Activated effector memory CD4-positive, alpha-beta T cell treated with Interleukin-2 at 50 U/mL for 16 hours (primary cell): Measurements from ENCODE around the gene ZNF385C.
A peak's percentile ranks its signal among the peaks of the same experiment; 100 is the strongest.

Source experiments
- DNase-seq: peaks from one replicate; pipeline ENCODE4 v3.0.0-alpha.2; 2020

Gene ZNF385C

DNA sequence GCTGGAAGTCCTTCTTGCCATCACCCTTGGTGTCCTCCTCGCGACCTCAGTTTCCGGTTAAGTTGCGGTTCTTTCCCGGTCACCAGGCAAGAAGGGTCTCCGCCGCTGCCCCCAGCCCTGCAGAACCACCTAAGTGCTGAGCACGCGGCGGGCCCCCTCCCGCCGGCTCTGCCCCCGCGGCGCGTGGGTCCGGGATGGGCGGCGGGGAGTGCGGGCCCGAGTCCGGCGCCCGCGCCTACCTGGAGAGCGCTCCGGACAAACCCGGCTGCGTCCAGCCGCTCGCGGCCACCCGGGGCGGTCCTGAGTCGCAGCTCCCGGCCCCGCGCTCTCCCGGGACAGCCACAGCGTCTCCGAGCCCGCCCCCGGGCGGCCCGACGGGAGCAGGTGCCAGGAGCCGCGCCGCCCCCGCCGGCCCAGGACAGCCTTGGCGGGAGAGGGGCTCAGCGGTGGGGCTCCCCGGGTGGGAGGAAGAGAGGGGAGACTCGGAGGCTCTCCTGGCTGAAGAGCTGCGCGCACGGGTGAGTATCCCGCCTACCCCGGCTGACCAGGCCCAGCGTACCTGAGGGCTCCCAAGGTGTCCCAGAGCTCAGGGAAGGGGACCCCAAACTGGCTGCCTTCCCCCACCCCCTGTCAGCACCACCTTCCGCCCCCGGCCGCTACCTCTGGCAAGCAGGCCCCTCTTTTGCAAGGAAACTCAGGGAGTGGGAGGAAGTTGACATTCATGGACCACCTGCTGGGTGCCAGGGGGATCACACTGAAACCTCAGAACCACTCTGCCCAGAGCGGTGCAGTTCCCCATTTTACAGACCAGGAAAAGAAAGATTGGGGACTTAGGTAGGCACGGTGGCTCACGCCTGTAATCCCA is 25.7 kb downstream of the ZNF385C start:
- no peak for DNase-seq

DNA sequence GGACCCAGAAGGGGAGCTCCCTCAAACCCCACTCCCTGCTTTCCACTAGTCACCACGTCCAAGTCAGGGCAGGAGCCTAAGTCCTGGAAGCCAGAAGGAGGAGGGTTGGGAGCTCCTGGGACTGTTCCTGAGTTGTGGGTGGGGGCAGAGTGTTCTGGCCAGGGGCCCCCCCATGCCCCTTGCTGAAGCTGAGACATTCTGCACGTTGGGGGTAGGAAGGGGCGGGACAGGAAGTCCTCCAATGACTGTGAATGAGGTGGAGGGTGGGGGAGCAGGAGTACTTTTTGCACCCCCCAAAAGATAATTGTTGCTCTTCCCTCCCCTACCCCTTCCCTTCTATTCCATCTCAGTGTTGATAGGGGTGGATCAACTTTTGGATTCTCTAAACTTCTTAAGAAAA is 26.5 kb downstream of the ZNF385C start:
- no peak for DNase-seq

DNA sequence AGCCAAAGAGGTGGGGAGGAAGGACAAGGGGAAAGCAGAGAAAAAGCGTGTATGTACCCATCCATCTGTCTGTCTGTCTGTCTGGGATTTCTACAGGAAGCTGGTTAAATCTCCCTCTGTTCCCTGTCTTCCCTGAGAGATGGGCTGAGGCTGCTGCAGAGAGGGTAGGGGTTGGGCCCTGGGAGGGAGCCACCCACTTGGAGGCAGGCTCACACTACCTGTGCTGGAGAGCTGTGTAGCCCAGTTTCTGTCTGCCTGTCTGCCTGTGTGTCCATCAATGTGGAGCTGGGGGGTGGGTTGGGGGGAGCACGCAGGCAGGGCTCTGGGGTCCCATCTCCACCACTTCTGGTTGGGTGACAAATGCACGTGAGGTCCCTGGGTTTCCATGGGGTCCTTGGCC is 29.3 kb downstream of the ZNF385C start:
- no peak for DNase-seq

DNA sequence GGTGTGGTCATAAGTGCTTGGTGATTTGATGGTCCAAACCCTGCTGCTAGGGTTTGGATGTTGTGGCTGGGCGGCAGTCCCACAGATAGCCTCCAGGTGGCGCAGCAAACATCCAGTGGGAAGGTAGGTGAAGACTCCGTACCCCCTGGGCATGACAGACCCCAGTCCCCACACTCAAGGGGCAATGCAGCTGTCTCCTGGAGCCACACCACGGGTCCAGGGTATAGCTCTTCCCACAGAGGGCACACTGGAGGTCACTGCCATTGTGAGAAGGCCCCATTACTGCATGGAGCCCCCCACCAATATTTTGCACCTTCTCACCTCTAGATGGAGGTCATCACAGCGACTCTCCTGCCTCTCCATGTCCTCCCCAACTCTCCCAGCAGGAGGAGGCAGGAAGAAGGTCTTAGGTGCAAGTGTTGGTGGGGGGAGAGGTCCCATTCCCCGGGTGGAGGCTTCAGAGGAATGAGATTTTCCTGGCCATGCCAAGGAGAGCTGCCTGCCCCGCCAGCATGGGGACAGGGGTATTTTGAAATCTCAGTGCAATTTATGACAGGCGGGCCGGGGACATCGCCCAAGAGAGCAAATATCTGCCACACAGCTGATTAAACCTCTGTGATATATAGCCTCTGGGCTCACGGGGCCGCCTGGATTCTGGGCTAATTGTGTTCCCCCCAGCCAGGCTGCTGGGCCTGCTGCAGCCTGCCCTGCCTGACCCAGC is 30.7 kb downstream of the ZNF385C start:
- DNase-seq, result peak; percentile 53

DNA sequence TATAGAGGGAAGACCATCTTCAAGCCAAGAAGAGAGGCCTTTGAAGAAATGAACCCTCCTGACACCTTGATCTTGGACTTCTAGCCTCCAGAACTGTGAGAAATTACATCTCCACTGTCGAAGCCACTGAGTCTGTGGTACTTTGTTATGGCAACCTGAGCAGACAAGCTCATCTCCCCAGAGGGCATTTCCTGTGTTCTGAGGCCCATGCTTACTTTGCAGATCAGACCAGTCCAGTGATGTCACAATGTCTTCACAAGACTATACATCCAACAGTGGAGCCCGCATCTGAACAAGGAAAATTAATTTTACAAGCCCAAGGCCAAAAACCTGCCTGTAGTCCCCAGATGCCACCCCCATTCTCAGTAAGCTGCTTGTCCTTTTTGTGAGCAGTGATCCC is 33.1 kb downstream of the ZNF385C start:
- no peak for DNase-seq

DNA sequence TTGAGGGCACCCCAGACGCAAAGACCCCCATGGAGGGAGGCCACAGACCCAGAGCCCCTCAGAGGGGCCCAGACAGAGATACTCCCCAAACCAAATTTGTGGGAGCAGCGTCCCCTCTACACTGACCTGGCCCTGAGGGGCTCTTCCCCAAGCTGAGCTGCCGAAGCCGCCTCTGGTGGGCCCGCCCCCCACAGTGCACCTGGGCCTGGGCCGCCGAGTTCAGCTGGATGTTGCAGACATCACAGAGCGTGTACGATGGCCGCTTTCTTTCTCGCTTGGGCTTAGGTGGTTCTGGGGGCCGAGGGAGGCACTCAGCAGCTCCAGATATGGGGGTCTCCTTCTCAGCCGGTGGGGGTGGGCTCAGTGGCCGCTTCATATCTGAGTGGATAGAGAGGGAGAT is 35.6 kb downstream of the ZNF385C start:
- no peak for DNase-seq

DNA sequence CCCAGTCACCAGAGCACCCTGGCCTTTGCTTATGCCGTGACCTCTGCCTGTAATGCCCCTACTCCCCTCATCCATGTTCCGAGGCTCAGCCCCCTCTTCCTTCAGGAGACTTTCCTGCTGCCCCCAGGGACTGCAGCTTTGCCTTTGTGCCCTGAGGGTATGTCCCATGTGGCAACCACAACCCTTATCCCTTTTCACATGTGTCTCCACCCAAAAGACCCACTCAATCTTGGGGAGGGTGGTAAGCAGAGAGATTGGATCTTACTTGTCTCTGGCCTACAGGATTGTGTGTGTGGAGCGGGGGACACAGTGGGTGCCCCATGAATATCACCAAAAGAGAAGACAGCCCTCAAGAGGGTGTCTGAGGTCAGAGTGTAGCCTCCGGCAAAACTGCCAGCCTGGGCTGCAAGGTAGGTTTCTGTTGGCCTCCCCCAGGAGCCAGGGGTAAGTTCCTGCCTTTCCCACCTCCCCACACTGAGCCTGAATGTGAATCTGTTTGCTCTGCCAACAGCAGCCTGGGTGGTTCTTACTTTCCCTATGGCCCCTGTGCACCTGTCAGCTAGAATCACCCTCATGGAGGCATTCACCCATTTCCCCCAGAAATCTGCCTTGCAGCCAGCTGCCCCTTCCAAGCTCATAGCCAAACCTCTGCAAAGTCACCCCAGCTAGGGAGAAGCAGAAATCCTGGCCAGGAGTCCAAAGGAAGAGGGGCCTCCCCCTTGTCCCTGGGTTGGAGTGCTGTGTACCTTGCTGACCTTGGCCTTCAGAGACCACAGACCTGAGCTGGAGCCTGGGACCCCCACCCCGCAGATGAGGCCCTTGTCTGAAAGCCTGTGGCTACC is 36.4 kb downstream of the ZNF385C start:
- no peak for DNase-seq

DNA sequence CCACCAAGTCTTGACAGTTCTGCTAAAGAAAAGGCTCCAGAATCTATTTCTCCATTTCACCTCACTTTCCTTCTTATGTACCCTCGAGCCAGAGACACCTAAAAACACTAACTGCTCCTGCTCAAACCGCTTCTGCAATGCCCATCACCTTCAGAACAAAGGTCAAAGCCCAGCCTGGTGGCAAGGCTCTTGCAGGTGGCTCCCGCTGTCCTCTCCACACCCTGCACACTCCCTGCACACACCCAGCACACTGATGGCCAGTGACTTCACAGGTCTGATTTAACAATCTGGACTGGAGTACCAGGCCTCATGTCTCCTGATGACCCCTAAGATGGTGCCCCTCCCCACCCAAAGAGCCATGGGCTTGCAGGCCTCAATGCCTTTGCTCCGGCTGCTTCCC is 38.0 kb downstream of the ZNF385C start:
- DNase-seq, result no peak

DNA sequence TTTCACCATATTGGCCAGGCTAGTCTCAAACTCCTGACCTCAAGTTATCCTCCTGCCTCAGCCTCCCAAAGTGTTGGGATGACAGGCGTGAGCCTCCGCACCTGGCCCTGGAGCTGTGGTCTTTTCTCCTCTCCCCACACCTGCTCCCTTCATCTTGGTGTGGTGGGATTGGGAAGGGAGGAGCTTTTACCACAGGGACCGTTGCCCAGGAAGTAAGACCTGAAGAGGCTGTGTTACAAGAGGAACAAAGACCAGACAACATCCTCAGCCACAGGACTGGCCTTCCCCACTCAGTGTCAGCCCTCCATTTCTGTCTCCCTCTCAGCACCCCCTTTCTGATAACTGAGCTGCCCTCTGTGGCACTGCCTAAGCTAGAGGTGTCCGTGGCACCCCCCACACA is 38.5 kb downstream of the ZNF385C start:
- DNase-seq, result no peak

DNA sequence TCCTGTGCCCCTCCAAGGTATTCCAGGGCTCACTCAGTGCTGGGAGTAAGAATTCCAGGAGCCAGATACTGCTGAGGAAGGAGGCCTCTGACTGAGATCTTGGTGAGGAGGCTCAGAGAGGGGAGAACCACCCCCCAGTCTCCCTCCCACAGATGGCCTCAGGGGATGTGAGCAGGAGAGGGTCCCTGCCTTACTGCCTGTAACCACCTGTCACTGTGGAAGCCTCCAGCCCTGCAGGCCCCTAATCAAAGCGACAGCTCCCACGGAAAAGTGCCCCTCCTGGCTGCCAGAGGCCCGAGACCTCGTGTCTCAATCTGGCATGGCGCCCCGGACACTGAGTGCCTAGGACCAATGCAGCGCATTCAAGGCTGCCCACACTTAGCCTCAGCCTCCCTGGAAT is 40.2 kb downstream of the ZNF385C start:
- no peak for DNase-seq

DNA sequence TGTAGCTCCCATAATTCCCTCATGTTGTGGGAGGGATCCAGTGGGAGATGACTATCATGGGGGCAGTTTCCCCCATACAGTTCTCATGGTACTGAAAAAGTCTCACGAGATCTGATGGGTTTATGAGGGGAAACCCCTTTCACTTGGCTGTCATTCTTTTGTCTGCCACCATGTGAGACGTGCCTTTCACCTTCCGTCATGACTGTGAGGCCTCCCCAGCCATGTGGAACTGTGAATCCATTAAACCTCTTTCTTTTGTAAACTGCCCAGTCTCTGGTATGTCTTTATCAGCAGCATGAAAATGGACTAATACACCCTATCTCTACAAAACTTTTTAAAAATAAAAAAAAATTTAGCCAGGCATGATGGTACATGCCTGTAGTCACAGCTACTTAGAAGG is 41.6 kb downstream of the ZNF385C start:
- no peak for DNase-seq

DNA sequence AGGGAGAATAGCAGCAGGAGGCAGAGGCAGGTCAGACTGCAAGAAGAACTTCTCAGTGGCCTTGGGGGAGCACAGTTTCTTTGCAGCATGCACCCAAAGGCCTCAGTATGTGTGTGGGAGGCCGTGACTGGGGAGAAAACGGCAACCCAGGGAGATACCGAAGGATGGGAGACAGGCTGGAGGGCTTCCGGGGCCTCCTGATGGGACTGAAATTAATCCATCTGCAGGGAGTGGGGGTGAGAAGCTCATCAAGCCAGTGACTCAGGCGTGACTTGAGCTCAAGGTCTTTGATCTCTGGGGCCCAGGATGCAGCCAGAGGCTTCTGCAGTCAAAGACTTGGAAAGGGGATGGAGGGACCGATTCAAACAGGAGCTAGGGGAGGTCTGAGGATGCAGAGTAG is 42.8 kb downstream of the ZNF385C start:
- no peak for DNase-seq

DNA sequence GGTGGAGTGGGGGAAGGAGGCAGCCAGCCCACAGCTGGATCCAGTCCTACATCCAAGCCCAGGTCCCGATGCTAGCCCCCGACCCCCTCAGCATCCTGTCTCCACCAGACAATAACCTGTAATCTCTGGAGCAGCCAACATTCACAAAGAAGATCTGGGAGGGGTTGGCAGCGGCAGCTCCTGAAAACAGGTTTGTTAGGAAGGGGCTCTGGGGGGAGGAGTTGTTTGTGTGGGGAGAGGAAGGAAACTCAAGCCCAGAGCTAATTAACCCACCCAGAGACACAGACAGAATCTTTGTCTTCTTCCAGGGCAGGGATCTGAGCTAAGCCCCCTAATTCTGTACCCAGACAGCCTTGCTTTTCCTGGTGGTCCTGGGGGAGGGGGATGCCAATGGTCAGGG is 43.2 kb downstream of the ZNF385C start:
- DNase-seq, result no peak

DNA sequence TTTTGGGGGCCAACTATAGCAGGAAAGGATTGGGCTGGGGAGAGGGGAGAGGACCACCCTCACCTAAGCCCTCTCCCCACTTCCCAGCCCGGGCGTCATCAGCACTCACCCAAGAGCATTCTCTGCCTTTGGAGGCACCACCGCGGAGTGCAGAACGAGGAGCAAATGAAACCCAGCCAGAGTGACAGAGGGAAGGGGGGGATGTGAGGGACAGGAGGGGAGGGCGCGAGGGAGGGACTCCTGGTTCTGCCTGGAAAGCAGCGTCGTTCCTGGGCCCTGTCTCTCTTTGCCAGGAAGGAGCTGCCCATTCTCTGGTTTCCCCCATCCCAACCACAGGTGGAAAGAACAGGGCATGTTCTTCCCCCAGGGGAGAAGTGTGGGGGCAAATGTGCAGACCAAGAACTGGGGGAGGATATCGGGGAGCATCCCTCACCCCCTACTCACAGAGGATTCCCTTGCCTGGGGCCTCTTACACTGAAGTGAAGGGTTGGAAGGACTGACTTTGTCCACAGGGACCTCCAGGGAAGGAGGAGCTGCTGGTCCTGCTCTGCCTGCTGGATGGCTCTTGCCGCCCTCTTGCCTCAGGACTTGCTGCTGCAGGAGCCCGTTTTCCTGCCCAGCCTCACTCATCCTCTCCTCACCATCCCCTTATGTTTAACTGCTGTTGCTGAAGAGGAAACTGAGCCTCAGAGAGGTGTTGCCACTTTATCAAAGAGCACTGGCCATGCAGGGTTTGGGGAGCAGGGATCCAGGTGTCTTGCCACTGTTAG is 44.4 kb downstream of the ZNF385C start:
- no peak for DNase-seq

DNA sequence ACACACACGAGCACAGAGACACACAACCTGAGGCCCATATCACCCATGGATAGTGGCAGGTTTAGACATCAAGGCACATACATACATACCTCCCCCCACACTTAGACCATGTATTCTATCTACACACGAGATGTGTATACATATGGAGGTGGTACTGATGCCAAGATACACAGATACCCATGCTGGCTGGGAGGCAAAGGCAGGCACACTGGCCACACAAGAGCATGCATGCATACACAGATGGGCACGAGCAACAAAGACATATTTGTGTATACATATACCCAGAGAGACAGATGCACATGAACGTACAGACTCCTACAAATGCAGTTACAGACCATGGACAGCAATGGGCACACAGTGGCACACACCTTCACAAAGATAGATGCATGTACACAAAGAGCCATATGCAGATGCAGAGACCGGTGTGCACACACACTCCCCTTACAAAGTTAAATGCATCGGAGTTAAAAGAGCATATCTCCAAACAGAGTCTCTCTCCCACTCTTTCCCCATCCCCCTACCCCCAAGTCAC is 45.9 kb downstream of the ZNF385C start:
- no peak for DNase-seq

DNA sequence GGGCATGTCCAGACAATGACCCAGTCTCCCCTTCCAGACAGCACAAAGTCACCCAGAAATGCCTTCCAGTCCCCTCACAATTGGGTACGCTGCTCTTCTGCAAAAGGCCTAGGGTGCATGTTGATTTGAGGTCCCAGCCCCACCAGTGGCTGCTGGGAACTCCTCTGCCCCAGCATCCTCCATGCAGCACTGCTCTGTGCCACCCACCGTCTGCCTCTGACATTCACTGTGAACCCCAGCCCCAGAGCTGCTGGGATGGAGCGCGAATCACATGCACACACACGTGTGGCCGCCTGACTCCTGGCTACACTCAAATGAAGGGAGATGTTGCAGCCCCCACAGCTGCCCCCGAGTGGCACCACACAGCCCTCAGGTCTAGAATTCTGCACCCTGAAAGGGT is 46.6 kb downstream of the ZNF385C start:
- no peak for DNase-seq

DNA sequence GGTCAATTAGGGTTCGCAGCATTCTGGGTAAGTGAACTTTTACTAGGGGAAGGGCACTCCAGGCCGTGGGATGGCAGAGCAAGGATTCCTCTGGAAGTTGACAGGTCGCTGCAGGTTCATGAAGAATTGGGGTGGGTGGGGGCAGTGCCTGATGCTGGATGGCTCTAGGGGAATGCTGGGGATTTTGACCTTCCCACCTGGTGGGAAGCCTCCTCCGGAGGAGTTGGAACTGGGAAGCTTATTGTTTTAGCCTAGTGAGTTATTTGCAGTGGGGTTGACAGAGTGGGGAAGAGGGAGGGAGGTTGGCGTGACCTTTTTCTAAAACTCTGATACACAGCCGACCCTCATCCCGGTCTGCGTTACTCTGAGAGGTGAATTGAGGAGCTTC is 47.3 kb downstream of the ZNF385C start:
- no peak for DNase-seq

DNA sequence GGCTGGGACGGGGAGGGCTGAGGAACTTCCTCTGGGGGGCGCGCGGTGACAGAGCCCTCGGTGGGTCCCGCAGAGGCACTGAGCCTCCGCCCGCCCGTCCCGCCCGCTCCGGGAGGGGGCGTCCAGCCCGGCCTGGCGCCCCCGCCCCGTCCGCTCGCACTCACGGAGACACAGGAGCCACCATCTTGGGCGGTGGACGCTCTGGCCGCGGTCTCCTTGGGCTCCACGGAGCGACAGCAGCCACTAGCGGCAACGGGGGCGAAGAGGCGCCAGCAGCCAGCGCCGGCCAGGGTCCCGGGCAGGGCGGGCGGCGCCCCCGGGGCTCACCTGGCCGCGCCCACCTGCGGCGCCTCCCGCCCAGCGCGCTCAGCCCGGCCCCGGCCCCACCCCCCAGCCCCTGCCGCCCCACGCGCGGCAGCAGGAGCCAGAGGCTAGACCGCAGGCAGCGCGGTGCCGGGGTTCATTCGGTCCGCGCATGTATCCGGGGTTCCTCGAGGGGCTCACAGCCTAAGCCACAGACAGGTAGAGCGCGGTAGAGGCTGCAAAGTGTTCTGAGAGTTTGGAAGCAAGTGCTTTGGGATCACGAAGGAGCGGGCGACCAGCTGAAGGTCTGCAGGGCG is 47.8 kb downstream of the ZNF385C start, which contains the start of gene C17orf113:
Gene C17orf113, minus strand, starts transcription at position 209 of the 620 bp plus-strand sequence. CDS start 7,225 bp downstream, outside the sequence.
- DNase-seq, result peak; percentile 27

DNA sequence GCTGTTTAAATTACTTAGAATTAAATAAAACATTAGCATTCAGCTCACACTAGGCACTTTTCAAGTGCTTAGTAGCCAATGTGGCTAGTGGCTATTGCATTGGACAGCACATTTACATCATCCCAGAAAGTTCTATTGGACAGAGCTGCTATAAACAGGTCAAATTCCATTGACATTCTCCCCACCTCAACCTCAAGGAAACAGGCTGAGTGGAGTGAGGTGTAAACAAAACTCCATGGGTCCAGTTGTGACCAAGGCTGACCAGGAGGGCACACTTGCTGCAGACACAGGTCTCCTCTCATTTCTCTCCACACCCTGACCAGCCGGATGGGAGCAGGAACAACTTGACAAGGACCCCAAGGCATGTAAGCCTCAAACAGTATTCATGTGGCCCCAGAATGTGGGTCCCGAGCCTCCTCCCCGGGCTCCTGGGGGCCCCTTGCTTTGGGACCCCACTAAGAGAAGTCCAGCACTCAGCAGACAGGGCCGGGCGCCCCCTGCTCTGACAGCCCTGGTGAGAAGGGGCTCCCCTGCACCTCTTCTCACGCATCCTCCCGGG is 48.4 kb downstream of the ZNF385C start:
- DNase-seq, result no peak

DNA sequence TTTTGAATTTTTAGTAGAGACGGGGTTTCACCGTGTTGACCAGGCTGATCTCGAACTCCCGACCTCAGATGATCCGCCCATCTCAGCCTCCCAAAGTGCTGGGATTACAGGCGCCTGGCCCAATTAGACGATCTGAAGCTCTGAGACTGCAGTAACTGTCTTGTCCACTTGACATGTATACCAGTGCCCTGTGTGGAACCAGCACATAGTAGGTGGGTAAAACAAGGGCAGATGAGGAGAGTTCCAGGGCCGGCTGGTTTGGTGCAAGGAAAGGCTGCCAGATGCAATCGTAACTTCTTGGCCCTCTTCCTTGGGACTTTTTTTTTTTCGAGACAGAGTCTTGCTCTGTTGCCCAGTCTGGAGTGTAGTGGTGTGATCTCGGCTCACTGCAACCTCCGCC is 50.9 kb downstream of the ZNF385C start:
- DNase-seq, result no peak

DNA sequence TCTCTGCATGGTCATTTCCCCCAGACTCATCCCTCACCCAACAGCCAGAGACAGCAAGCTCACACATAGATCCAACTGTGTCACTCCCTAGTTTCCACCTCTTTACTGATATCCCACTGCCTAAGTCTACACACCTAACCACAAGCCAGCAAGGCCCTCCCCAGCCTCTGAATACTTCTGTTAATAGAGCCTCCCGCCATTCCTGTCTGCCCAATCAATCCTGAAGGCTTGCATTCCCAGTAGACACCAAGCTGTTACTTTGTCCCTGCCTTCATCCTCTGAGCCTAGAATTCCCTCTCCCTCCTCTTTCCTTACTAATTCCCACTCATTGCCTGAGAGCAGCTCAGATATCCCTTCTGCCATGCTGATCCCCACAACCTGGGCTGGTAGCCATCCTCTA is 52.6 kb downstream of the ZNF385C start:
- DNase-seq, result no peak
